H1 (cell line): ENCODE measurements around the gene KRTAP12-2. TPM values are rescaled to one million over a fixed set of nuclear protein-coding genes. Genes with fewer than 3 reads are reported as not detected.
A peak's percentile ranks its signal among the peaks of the same experiment; 100 is the strongest.
"Not testable (repeated sequence)": the region's sequence is repeated elsewhere in the genome, so short reads cannot be mapped to it uniquely, and the experiment has no call there.

Experiments used
- CTCF ChIA-PET: fragments of 300-600 bp; sonication (Branson Sonifier 250); formaldehyde crosslinking; loops from one replicate; lab custom pipeline; 2021; ENCODE audit not compliant: partially characterized antibody; lab: Charles Lee
- POLR2A ChIA-PET: fragments of 300-600 bp; sonication (Branson Sonifier 250); formaldehyde crosslinking; loops from one replicate; lab custom pipeline; 2021; ENCODE audit warnings: inconsistent platforms; ENCODE audit not compliant: partially characterized antibody; lab: Charles Lee
- DNase-seq, 2 experiments: peaks; one replicate each; pipeline versions ENCODE4 v3.0.0 to v3.0.0-alpha.2; 2010 to 2022; ENCODE audit warnings: low spot score in 2 of 2, low read depth in 1 of 2, mixed read lengths in 1 of 2
- FAIRE-seq: peaks from 2 replicates; lab custom pipeline; 2011; peaks lifted over from hg19 to GRCh38; lab: Jason Lieb, UNC
- H2AFZ ChIP-seq: 2 replicates; pipeline ENCODE4 v1.8.1; 2012; ENCODE audit warnings: low read length, inconsistent platforms
- H2AK5ac ChIP-seq: 2 replicates; pipeline ENCODE4 v1.6.1; 2013; ENCODE audit warnings: low read depth, low read length
- H2BK120ac ChIP-seq: replicated peaks from 2 replicates; pipeline ENCODE3; 2013; ENCODE audit warnings: low read depth, low read length, inconsistent platforms
- H2BK12ac ChIP-seq: 2 replicates; pipeline ENCODE4 v1.6.1; 2013; ENCODE audit warnings: low read depth, low read length
- H2BK15ac ChIP-seq: 2 replicates; pipeline ENCODE4 v1.6.1; 2013; ENCODE audit warnings: low read length
- H2BK20ac ChIP-seq: 2 replicates; pipeline ENCODE4 v1.6.1; 2013; ENCODE audit warnings: low read length
- H2BK5ac ChIP-seq: 2 replicates; pipeline ENCODE4 v1.6.1; 2013; ENCODE audit warnings: low read depth, low read length
- H3K14ac ChIP-seq: 2 replicates; pipeline ENCODE4 v1.6.1; 2013; ENCODE audit warnings: inconsistent platforms; ENCODE audit not compliant: insufficient read length
- H3K18ac ChIP-seq: 2 replicates; pipeline ENCODE4 v1.6.1; 2013; ENCODE audit warnings: low read length; ENCODE audit errors: extremely low read depth
- H3K23ac ChIP-seq: 2 replicates; pipeline ENCODE4 v1.6.1; 2013; ENCODE audit warnings: inconsistent platforms; ENCODE audit not compliant: insufficient read length
- H3K23me2 ChIP-seq: 2 replicates; pipeline ENCODE4 v1.6.1; 2013; ENCODE audit warnings: low read depth, low read length
- H3K27ac ChIP-seq: 2 replicates; pipeline ENCODE4 v1.6.1; 2011; ENCODE audit warnings: low read depth, low read length, inconsistent platforms
- H3K27me3 ChIP-seq, 4 experiments: replicated peaks in 1 of 4; 1 replicate in 1 of 4; 2 replicates in 3 of 4; pipeline versions ENCODE4 v1.6.1 to v1.8.1; 2011 to 2013; ENCODE audit warnings: low read length in 3 of 4, mild to moderate bottlenecking in 3 of 4, inconsistent platforms in 2 of 4, mixed read lengths in 2 of 4, moderate library complexity in 1 of 4; ENCODE audit not compliant: control insufficient read depth in 3 of 4, insufficient read depth in 3 of 4; ENCODE audit errors: extremely low read depth in 1 of 4
- H3K36me3 ChIP-seq, 4 experiments: 2 replicates each; pipeline versions ENCODE4 v1.6.1 to v1.8.1; 2011 to 2013; ENCODE audit warnings: mild to moderate bottlenecking in 4 of 4, low read length in 3 of 4, moderate library complexity in 2 of 4, control low read depth in 1 of 4, inconsistent platforms in 1 of 4; ENCODE audit not compliant: insufficient read depth in 4 of 4, control insufficient read depth in 2 of 4
- H3K4ac ChIP-seq: replicated peaks from 2 replicates; pipeline ENCODE3; 2013; ENCODE audit warnings: low read length, low read depth, mixed read lengths, inconsistent platforms; ENCODE audit not compliant: insufficient read length
- H3K4me1 ChIP-seq, 4 experiments: replicated peaks in 1 of 4; 1 replicate in 1 of 4; 2 replicates in 3 of 4; pipeline versions ENCODE4 v1.6.1 to v1.8.1; 2011 to 2013; ENCODE audit warnings: low read length in 3 of 4, inconsistent platforms in 2 of 4, mixed read lengths in 1 of 4; ENCODE audit not compliant: insufficient read depth in 4 of 4, control insufficient read depth in 3 of 4
- H3K4me2 ChIP-seq, 2 experiments: 2 replicates each; pipeline versions ENCODE4 v1.6.1 to v1.8.1; 2011 to 2013; ENCODE audit warnings: low read depth in 2 of 2, low read length in 2 of 2, control low read depth in 1 of 2, inconsistent platforms in 1 of 2, mild to moderate bottlenecking in 1 of 2; ENCODE audit not compliant: insufficient read depth in 1 of 2
- H3K4me3 ChIP-seq, 4 experiments: fragments of 200-600, 300-600 bp in 1 of 4; sonication (generic), shearing (Covaris generic), sonication (Bioruptor Twin) in 1 of 4; 2 replicates each; pipeline versions ENCODE4 v1.5.1 to v1.8.1; 2011 to 2016; ENCODE audit warnings: low read length in 4 of 4, low read depth in 3 of 4, control low read depth in 2 of 4, inconsistent platforms in 2 of 4, mild to moderate bottlenecking in 2 of 4, mixed read lengths in 1 of 4, moderate library complexity in 1 of 4; ENCODE audit not compliant: insufficient read depth in 2 of 4; ENCODE audit errors: extremely low read depth in 1 of 4
- H3K56ac ChIP-seq: replicated peaks from 2 replicates; pipeline ENCODE3; 2013; ENCODE audit warnings: low read depth, mild to moderate bottlenecking, mixed read lengths, low read length, inconsistent platforms; ENCODE audit not compliant: insufficient read length
- H3K79me1 ChIP-seq: 2 replicates; pipeline ENCODE4 v1.6.1; 2013; ENCODE audit warnings: low read depth, low read length, control low read depth
- H3K79me2 ChIP-seq, 2 experiments: 2 replicates each; pipeline versions ENCODE4 v1.6.1 to v1.8.1; 2012 to 2013; ENCODE audit warnings: low read length in 2 of 2, mild to moderate bottlenecking in 2 of 2, inconsistent platforms in 1 of 2; ENCODE audit not compliant: insufficient read depth in 2 of 2, control insufficient read depth in 1 of 2
- H3K9ac ChIP-seq, 4 experiments: replicated peaks in 1 of 4; 1 replicate in 1 of 4; 2 replicates in 3 of 4; pipeline versions ENCODE4 v1.6.1 to v1.8.1; 2011 to 2013; ENCODE audit warnings: low read depth in 3 of 4, low read length in 3 of 4, control low read depth in 2 of 4, mild to moderate bottlenecking in 2 of 4, moderate library complexity in 2 of 4, inconsistent platforms in 1 of 4; ENCODE audit errors: extremely low read depth in 1 of 4
- H3K9me3 ChIP-seq, 2 experiments: 2 replicates each; pipeline versions ENCODE4 v1.6.1 to v1.8.1; 2012 to 2013; ENCODE audit warnings: mild to moderate bottlenecking in 2 of 2, moderate library complexity in 2 of 2, control low read depth in 1 of 2, inconsistent platforms in 1 of 2, low read depth in 1 of 2, low read length in 1 of 2, mixed read lengths in 1 of 2; ENCODE audit not compliant: insufficient read depth in 2 of 2
- H4K20me1 ChIP-seq, 2 experiments: replicated peaks in 1 of 2; 2 replicates each; pipeline versions ENCODE3 to v1.8.1; 2011 to 2013; ENCODE audit warnings: inconsistent platforms in 2 of 2, low read length in 2 of 2, mild to moderate bottlenecking in 1 of 2; ENCODE audit not compliant: insufficient read depth in 2 of 2, control insufficient read depth in 1 of 2
- H4K5ac ChIP-seq: 2 replicates; pipeline ENCODE4 v1.6.1; 2013; ENCODE audit warnings: low read length, low read depth, mixed read lengths, inconsistent platforms; ENCODE audit not compliant: insufficient read length
- H4K8ac ChIP-seq: 2 replicates; pipeline ENCODE4 v1.8.0; 2013; ENCODE audit warnings: mild to moderate bottlenecking, moderate library complexity, low read length, inconsistent platforms; ENCODE audit not compliant: insufficient read depth; ENCODE audit errors: extremely low read depth
- H4K91ac ChIP-seq: replicated peaks from 2 replicates; pipeline ENCODE3; 2013; ENCODE audit warnings: low read length, mixed read lengths, inconsistent platforms; ENCODE audit not compliant: insufficient read length
- WGBS, 2 experiments: shearing (Covaris generic) in 1 of 2; methylation state at CpG; one replicate each; pipeline versions ENCODE4 v1.1.6 to v1.1.7; 2013 to 2015; ENCODE audit warnings: low lambda C conversion rate in 2 of 2, mixed read lengths in 2 of 2, inconsistent platforms in 1 of 2, low coverage in 1 of 2, missing lambda C conversion rate in 1 of 2; ENCODE audit not compliant: insufficient replicate concordance in 2 of 2, insufficient coverage in 1 of 2, insufficient read length in 1 of 2; ENCODE audit errors: extremely low coverage in 1 of 2, missing lambda C conversion rate in 1 of 2; 5-methylcytosine and 5-hydroxymethylcytosine counted together
- polyA plus RNA-seq, 7 experiments: library from polyadenylated mRNA; depleted of rRNA in 3 of 7; stranded (reverse) in 5 of 7; unstranded in 2 of 7; fragments of >200 nt in 5 of 7; fragments of 200-250 nt in 2 of 7; gene quantifications; 1 replicate in 5 of 7; 2 replicates in 1 of 7; 4 replicates in 1 of 7; pipeline versions ENCODE4 v1.2.1 to v1.2.3, GENCODE V29; 2011 to 2013; ENCODE audit warnings: missing spikeins in 2 of 7, mixed read lengths in 2 of 7
- total RNA-seq: library from RNA; stranded (reverse); fragmentation: NEBNext Ultra II Directional; extraction: Animal tissue kit (Norgen Biotek cat#: 25700); gene quantifications from 2 replicates; pipeline ENCODE4 v1.2.1, GENCODE V29; 2021

Gene KRTAP12-2
- total and polyA plus RNA-seq, 2 of the 8 experiments (the other 6 are each of a cell fraction or from before 2014, with no cell fraction given) = 0.50 TPM; not detected in 1

- H3K18ac ChIP-seq, H3K27me3 ChIP-seq, H3K4me2 ChIP-seq, H3K9ac ChIP-seq, H3K79me2 ChIP-seq, H3K4me1 ChIP-seq, H4K5ac ChIP-seq, H2BK12ac ChIP-seq, H3K36me3 ChIP-seq, H3K23me2 ChIP-seq, H3K14ac ChIP-seq, H3K79me1 ChIP-seq, CTCF ChIA-PET, H3K27ac ChIP-seq, H2BK5ac ChIP-seq, H2BK20ac ChIP-seq, H4K20me1 ChIP-seq, H4K8ac ChIP-seq, H2AFZ ChIP-seq, FAIRE-seq, DNase-seq, H2BK120ac ChIP-seq, H3K4ac ChIP-seq, H3K9me3 ChIP-seq, H3K4me3 ChIP-seq, H3K23ac ChIP-seq, H3K56ac ChIP-seq, H2AK5ac ChIP-seq: not testable (repeated sequence)
- POLR2A ChIA-PET = interaction anchor here (0.6 kb wide), 1 partner anchor 87 kb away, joined by 6 read pairs; no protein-coding TSS in a partner anchor
- Histone ChIP-seq H4K91ac (peak overlapping the region; percentile 54), H2BK15ac (0 out of 2 replicates have a peak overlapping the region, but pooled peaks have one; percentile 40)
- WGBS, 2 experiments = 97% methylated on average over 5 of the region's 12 CpGs; no CpG with 5 or more reads in 1 of the 2 experiments
Measured at GRCh38 chr21:44637851-44638348, 28.8 kb downstream of the KRTAP12-2 start.
